DMS153 (cell line): ENCODE measurements around the gene FRMPD4.

ENCODE experiments used
- DNase-seq: peaks from one replicate; lab custom pipeline; 2025; lab: John Stamatoyannopoulos, UW

Gene FRMPD4

DNA sequence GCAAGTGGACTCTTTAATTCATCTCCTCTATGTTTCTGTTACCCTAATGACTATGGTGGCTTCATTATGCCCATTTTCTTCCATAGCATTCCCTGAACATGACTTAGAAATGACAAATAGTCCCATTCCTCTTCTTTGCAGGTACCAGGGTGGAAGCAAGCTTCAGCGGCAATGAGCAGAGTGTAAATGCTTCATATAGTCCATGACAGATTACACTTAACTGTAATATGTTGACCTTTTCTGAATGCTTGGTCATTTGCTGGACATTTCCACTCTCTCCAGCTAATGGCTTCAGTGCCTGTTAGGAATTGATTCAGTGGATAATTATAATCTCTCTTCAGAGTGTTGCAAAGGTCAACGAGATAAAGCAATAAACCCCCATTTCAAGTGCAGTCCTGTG lies 523.2 kb downstream of the FRMPD4 start:
- no peak for DNase-seq

DNA sequence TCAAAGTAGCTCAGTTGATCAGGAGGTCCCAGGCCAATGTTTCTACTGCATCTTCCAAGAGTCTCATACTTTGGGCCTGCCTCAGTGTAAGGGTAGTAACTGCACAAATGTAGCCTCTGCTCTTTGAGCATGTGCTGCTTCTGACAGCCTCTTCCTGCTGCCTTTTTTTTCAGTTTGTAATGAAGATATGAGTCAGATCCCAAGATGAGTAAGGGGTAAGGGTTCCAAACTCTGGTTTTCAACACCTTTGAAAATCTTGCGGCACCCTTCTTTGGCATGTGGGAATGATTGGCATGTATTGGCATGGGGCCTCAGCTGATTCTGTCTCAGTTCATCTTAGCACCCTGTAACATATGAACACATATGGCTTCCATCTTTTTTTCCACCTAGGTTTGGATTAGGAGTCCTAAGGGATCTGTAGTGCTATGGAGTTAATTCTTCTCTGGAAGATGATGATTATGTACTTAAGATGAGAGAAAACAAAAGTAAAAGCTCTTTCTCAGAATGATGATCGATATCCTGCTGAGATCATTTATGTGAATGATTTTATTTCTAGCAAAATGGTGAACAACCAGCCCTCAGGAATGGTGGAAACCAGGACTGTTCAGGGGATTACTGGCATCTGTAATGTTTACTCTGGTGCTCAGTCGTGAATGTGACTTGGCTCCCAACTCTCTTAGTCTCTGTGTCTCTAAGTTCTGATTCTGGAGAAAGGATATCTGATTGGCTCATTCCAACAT lies 534.3 kb downstream of the FRMPD4 start:
- no peak for DNase-seq

DNA sequence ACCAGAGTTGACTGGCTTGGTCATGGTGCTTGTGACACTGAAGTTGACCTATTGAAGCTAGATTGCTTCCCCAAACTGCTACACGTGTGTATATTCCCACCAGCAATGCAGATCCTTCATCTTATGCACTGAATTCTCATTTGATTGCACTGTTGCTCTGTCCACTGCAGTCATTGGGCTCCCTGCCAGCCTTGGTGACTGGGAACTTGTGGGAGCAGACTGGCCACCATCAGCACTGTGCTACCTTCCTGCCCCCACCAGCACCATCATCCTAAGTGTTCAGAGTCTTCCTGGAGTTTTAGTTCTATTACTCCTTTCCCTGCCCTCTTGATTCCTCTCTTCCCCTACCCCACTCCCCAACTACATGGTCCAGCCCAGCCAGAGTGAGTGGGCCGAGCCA lies 535.2 kb downstream of the FRMPD4 start:
- no peak for DNase-seq

DNA sequence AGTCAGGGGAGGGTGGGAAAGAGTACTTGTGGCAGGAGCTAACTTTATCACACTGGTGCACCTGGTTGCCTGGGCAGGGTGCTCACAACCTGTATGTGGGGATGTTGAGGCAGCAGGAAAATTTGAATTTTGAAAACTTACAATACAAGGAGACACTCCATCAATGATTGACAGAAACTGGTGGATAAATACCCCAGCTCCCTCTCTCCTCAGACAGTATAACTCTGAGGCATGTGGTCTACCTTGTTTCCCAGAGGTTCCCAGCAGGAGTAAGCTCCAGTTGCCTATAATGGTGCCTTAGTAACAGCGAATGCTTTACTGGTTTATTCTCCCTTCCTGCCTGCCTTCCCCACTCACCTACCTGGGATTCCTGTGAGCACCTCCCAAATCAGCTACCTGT lies 541.2 kb downstream of the FRMPD4 start:
- DNase-seq, result no peak

DNA sequence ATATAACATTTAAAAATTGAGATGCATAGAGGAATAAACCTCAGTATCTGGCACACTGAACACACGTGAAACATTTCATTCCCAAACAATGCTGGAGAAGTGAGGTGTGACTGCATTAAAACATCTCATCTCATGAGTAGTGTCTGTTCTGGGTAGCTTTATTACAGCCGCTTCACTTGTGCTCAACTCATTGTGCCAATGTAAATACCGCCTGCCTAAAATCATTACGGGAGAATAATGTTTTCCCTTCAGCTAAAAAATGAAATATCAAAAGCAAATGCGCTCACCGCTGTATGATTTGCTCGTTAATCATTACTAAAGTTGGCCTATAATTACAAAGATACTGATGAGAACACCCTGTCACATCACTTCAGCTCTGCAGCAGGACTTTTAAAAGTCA lies 542.8 kb downstream of the FRMPD4 start:
- DNase-seq, result no peak

DNA sequence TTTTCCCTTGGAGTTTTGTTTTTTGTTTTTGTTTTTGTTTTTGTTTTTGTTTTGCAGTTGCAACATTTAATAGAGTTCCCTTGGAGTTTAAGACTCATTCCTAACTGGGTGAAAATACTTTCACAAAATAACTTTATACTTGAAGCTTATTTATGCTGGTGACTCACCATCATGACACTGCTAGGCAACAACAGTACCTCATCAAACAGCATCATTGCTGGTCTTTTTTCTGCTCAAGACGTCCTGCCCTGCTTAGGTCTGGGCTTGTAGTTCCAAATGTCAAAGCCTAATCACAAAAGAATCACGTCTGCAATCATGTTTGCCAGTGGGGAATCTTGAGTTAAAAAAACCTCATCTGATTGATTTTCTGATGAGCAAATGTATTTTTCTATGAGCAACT lies 547.3 kb downstream of the FRMPD4 start:
- DNase-seq, result no peak

DNA sequence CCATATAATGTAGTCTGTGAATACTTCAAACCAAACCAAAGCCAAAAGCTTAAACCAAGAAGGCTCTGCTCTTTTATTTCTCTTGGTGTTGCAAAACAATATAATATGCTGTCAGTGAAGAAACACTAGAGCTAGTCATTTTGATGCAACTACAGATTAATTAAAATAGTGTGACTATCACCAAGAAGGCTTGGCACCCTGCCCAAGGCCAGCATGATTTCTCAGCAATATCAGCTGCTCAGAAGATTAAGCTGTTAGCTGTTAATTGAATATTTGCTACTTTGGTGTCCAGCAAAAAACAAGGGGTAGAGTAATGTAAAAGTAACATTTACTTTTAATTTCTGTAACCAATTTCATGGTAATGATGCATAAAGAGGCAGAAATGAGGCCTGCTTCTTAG lies 548.1 kb downstream of the FRMPD4 start:
- no peak for DNase-seq

DNA sequence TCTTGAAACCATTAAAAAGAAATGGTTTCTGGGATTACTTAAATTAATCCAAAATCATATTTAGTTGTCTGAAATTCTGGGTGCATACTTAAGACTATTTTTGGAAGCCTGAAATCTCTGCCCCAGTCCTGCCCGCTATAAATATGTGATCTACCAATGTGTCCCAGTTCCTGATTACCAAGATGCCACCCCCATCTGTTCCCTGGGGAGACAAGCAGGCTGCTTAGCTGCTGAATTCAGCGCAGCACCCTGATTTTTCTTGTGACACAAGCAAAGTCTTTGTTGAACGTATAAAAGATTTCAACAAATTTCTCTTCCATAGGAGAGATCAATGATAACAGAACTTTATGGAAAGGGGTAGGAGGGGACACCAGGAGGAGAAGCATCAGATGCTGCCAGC lies 552.4 kb downstream of the FRMPD4 start:
- no peak for DNase-seq

DNA sequence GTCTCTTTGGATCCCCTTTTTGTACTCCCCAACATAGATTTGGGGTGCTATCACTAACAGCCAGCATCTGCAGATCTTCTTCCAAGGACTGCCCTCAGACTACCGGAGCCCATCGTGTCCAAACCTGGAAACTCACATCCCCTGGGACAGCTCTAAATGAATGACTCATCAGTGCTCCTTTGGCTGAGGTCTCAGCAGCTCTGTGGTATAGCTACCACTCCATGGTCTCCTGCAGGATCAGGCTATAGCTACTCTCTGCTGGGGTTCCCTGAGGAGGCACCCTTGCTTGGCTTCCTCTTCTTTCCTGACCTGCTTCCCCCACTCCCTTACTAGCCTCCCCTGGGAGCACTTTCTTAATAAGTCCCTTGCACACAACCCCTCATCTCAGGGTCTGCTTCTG lies 555.5 kb downstream of the FRMPD4 start:
- no peak for DNase-seq

DNA sequence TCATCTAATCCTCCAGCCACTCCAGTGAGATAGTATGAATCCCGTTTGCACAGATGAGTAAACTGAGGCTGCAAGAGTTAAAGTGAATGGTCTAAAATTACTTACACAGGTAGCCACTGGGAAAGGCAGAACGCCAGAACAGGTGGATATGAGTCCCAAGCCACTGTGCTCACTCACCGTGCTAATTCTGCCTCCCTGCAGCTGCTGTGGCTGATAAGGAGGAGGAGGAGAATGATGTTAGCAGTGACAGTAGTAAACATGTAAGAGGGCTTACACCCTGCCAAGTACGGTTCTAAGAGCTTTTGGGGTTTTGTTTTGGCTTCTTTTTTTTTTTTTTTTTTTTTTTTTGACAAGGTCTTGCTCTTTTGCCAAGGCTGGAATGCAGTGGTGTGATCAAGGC lies 562.5 kb downstream of the FRMPD4 start:
- no peak for DNase-seq

DNA sequence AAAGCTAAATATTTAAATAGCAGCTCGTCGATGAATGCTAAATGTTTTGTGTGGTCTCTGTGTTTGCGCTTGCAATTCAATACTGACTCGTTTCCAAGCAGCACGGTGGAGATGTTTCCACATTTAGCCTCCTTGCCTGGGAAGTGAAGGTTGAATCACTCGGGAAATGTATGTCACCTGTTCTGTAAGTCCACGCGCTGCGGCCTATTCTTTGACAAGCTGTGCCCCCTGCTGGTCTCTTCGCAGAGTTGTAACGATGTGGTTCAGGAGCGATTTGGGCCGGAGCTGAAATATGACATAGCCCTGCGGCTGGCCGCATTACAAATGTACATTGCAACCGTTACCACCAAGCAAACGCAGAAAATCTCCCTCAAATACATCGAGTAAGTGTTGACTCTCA lies 563.4 kb downstream of the FRMPD4 start:
- peak; percentile 56 for DNase-seq

DNA sequence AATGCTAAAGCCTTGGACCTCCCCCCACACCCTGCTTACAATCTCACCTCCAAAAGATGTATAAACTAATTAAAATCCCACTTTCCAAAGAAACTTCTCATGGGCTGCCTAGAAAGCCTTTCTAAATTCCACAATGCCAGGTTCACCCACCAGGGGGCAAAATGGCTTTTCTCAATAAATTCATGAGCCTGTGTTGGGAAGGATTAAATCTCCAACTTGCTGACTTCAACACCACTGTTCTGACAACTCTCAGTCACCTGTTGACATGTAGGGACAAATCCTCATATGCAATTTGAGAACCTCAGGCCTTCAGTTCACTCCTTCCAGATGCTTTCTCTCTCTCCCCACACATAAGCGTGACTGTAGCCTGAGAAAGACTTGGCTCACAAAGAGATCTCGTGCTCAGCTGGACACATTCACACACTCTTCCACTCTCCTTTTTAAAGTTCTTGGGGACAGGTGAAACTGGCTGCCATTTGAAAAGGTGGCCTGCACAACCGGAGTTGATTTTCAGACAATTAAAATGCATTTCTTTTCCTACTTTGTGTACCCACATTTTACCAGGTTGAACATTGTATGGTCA lies 564.3 kb downstream of the FRMPD4 start:
- no peak for DNase-seq

DNA sequence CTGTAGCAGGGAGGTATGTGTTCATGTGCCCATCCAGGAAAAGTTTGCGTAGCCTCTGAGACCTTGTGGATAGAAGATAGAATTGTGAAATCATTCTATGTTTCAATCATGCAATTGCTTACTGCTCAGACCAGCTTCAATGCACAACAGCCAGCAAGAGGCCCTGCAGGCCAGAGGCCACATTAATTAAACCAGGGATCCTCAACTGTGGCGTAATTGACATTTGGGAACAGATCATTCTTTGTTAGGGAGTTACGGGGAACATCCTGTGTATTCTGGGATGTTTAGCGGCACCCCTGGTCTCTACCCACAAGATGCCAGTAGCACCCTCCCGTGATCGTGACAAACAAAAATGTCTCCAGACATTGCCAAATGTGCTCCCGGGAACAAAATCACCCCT lies 566.4 kb downstream of the FRMPD4 start:
- DNase-seq, result no peak

DNA sequence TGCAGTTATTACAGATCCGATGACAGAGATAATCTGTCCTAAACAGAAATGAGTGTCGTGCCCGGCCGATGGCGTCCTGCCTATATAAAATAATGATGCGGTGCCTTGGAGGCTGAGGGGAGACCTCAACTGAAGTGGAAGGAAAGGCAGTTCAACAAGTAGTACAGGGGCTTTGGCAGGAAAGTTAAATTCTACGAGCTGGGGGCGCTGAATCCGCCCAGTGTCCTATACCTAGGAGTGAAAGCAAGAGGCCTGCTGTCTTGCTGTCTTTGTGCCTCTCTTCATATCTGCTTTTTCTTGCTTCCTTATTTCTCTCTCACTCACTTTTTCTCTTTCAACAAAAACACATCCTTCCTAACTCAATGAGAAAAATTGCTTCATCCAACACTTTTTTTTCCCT lies 570.8 kb downstream of the FRMPD4 start:
- DNase-seq, result no peak

DNA sequence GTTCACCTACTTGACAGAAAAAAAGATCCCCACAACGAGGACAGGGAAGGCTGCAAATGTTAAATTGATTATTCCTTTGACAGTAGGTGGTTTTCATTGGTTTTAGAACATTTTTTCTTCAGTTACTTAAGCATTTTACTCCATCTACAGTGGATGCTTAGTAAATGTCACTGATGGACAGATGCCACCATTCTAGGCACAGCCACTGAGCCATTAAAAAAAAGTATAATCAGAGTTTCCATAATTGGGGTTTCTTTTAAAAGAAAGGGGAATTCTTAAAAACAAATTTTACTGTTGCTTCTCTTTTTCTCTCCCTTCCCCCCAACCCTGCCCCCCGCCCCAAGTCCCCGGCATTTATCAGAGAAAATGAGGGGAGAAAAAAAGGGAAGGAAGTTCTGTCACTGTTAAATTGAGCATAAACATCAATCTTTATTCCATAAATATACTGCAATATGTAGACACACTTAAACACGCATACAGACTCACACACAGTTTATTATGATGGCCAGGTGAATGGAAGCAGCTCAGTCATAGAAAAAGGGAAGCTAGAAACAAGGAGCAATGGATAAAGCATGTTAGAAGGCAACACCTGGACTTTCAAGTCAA lies 573.3 kb downstream of the FRMPD4 start:
- DNase-seq, result no peak

DNA sequence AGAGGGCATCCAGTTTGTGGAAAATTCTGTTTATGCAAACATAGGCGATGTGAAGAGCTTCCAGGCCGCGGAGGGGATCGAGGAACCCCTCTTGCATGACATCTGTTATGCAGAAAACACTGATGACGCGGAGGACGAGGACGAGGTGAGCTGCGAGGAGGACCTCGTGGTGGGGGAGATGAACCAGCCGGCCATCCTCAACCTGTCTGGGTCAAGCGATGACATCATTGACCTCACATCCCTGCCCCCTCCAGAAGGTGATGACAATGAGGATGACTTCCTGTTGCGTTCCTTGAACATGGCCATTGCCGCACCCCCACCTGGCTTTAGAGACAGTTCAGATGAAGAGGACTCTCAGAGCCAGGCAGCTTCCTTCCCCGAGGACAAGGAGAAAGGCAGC lies 578.3 kb downstream of the FRMPD4 start:
- no peak for DNase-seq

DNA sequence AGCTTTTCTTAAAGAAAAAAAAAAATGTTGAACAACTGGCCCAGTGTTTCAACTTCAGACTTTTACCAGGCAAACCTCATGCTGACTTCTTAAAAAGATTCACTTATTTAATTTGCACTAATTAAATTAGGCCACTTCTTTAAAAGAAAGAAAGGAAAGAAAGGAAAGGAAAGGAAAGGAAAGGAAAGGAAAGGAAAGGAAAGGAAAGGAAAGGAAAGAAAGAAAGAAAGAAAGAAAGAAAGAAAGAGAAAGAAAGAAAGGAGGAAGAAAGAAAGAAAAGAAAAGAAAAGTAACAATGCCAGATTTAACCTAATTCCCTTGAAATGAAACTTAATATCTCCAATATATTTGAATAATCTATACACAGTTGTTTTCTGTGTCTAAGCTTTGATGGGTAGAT lies 581.6 kb downstream of the FRMPD4 start:
- DNase-seq, result no peak

DNA sequence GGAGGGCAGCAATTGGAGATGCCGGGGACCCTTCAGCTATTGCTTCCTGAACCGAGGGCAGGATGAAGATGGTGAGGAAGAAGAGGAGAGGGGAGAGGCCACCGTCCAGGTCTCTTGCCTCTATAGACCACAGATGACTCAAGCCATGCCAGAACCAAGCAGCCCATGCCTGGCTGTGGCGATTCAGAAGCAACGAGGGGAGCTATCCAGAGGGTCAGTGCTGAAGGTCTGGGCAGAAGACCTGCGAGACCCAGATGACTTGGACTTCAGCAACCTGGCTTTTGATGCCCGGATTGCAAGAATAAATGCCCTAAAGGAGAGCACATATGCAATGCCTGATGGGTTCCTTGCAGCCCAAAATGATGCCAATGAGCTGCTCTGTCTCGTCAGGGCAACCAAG lies 582.8 kb downstream of the FRMPD4 start:
- DNase-seq, result no peak

DNA sequence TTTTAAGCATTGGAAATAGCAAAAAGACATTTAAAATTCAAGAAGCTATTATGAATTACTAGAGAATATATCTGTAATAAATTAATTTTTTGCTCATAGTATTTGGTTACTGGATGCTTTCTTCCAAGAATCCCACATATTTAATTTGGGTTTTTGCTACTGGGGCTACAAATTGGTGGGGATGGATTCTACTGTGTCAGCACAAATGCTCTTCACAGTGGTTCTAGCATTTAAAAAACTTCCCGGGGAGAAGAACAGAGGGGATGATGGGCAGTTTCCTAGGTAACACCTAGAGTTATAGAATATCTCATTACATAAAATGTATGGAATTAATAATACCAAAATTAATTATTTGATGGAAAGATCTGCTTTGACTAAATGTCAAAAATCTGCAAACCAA lies 584.0 kb downstream of the FRMPD4 start:
- no peak for DNase-seq

DNA sequence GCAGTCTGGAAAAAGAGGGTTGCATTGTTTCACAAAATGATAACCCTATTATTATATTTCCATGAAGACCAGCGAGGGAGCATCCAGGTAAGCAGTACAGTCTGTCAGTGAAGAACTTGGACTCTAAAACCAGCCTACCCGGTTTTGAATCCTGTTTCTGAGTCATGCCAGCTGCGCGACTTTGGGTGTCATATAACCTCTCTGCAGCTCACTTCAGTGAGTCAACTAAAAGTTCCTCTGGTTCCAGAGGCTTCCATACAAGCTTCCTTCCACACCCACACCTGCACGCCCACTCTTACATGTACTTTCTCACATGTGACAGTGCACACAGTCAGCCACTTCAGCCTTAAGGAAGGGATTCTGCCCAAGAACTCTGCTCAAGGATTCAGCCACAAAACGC lies 603.1 kb downstream of the FRMPD4 start:
- no peak for DNase-seq

DNA sequence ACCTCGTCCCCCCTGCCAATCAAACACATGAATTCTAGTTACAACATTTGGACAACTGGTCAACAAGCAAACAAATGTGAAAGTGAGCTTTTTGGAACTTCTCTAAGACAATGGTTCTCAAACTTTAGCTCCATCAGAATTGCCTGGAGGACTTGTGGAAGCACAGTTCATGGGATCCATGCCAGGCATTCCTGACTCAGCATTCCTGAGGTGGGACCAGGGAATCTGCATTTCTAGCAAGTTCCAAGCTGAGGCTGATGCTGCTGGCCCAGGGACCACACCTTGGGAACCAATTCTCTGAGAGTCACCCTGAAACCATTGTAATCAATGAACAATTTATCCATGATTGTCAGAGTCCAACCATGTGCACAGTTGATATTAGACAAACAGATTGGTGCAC lies 609.2 kb downstream of the FRMPD4 start:
- no peak for DNase-seq

DNA sequence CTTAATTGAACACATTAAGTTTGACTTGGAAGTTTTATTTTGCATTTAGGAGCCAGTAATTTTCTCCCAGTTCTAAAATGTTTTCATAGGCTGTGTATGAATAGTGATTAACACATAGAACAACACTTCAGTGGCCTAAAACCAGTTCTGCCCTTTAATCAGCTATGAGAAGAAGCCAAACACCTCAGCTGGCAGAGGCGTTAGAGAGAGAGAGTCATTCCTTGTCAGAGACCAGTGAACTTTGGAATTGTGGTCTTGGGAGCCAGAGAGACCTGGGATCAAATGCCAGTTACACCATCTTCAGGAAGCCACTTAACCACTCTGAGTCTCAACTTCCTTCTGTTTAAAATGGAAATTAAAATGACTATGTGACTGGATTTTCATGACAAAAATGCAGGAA lies 613.6 kb downstream of the FRMPD4 start:
- DNase-seq, result no peak

DNA sequence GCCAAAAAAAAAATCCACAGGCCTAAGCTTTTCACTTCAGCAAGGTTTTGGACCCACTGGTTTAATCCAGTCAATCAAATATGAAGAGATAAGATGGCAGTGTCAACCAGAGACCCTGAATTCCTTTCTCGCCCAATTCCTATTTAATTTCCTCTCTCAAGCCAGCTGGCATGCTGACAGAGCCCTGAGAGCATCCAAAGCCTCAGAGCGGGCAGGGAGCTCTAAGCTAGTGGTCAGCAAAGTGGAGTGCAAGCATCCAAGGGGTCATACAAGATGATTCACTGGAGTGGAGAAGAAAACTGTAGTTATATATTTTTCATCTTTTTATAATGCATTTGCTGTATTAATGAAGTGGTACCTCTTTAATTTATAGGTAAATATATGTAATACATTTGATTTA lies 615.1 kb downstream of the FRMPD4 start:
- no peak for DNase-seq

DNA sequence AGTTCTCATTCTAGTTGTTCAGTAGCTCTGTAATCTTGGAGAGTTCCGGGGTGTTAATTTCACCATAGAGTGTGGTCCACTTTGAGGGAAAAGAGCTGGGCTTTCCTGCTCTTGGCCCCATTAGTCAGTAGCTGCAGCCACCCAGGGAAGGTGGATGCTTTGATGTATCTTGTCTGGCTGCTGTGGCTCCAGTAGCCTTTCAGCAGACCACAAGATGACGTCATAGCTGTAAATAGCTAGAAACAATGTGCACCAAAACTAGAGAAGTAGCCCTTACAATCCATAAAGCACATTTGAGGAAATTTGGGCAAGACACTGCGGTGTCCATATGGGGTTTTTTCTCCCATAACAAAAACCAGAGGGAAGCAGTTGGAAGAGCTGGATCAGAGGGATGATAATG lies 620.0 kb downstream of the FRMPD4 start:
- no peak for DNase-seq
